HG03520 (cell line): ENCODE measurements around the gene SLAMF1.
"Not testable (repeated sequence)": the region's sequence is repeated elsewhere in the genome, so short reads cannot be mapped to it uniquely, and the experiment has no call there.

Source experiments
- ATAC-seq: cut with Tn5 transposase; IDR thresholded peaks from one replicate; pipeline ENCODE4 v1.9.1; 2021; ENCODE audit warnings: mild to moderate bottlenecking, moderate library complexity; ENCODE audit not compliant: unreplicated experiment

SLAMF1 gene

DNA sequence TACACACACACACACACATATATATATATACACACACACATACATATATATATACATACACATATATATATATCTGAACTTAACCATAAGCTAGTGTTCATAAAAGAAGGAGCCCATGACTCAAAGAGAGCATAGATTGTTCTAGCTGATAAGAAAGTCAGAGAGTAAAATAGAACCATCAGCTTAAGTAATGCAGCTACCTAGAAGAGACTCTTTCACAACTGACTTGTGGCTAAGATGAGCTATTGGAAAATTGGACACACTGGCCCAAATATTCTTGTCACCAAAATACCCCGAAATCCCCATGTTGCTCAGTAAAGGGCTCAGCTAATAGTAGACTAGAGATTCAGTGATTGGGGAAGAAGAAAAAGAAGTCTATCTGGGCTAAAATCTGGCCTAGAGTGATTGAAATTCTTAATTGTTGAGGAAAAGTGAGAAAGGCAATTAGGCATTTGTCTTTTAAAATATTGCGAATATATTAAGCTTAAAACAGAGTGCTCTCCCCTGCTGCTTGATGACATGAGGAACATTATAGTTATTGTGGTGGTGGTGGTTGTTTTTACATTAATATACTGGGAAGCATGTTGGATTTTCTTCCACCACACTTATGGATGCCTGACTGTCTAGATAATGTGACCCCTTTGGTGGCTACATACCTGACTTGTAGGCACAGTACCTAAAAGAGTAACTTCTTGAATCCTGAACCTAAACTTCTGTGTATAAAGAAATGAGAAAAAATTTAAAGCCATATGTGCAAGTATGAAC, 6.3 kb downstream of the SLAMF1 start:
- no peak for ATAC-seq

DNA sequence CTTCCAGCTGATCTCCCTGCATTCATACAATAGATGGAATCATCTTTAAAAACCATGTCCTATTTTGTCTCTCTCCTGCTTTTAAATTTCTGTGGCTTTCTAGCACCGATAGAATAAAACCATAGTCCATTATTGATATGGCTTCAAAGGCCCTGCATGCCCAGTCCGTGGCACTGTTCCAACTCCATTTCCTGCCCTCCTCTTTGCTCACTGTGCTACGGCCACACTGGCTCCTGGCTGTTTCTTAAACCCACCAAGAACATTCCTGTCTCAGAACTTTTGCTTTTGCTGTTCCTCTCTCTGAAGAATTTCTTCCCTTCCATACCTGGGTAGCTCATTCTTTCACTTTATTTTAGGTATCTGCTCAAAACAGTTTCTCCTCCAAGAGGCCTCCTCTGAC, 7.2 kb downstream of the SLAMF1 start:
- no peak for ATAC-seq

DNA sequence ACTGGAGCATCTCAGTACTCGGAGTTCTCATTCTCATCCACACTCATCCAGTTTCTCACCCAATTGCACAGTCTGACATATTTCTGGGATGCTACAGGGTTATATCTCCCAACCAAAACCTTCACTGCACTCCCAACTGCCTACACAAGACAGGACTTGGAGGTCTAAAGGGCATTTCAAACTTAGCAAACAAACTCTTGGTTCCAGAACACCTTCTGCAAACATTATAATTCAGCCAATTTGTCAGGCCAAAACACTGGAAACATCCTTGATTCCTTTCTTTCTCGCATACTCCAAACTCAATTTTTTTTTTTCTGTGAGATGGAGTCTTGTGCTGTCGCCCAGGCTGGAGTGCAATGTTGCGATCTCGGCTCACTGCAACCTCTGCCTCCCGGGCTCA, 7.9 kb downstream of the SLAMF1 start:
- no peak for ATAC-seq

DNA sequence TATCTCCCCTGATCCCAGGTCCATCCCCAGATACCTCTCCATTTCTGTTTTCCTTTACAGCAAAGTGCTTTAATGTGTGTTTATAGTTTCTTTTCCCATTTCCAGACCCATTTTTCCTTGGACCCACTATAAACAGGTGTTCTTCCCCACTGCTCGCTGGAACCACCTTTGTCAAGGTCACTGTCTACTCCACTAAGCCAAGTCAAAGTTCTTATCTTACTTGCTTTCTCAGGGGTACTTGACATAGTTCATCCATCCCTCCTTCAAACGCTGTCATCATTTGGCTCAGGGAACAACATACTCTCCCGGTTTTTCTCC, 8.3 kb downstream of the SLAMF1 start:
- no peak for ATAC-seq

DNA sequence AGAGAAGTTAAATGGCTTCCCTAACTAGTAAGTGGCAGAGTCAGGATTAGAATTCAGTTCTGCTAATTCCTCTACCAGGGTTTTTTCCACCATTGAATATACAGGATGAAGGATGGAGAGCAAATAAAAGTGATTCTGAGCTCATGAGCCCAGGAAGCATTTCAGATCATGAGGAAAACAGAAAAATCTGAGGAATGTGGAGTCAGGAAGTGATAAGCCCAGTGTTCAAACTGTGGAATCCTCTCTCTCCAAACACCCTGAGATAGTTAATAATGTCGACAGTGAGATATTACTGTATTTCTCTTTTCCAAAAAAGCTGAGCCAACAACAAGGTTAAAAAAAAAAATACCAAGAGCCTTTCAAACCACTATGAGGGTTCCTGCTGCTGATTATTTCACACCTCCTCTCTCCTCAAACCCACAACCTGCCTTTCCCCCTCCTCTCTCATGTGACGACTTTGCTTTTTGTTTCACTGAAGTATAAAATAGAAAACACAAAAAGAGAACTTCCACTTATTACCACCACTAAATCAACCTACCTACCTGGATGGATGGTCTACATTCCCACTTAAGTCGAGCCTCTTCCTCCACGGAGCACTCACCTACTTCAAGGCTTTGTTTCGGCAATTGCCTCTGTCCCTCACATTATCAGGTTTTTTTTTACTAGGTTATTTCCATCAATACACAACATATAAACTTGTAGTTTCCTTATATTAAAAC, 8.9 kb downstream of the SLAMF1 start:
- ATAC-seq, result no peak

DNA sequence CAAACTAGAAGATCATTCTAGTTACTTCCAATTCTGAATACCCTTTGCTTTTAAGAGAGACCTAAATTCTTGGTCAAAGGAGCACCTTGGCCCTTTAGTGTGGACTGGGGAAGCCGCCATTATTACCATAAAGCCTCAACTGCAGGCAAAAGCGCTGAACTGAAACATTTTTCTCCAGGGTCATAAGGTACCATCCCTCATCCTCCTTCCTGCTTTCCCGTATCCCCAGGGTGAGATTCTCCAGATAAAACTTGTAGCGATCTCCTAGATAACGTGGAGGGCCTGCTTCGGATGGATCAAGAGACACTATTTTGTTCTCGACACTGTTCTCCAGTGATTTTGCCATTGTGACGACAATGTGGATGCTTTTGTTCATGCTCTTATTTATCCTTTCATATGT, 9.8 kb downstream of the SLAMF1 start:
- no peak for ATAC-seq

DNA sequence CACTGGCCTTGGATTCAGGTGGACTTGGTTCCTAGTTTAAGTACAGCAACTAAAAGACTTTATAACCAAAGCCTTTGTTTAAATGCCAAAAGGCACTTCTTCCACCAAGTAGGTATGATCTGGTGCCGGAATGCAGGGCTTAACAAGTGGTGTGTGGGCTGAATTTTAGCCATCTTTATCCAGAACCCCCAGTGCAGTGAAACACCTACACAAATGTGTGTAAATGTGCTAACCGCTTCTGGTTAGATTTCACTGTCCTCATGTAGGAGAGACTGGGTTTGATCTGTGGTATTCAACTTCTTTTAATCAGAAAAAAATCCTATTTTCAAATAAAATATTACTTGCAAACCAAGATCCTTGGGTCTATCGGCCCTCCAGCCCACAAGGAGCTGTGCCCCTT, 10.3 kb downstream of the SLAMF1 start:
- no peak for ATAC-seq

DNA sequence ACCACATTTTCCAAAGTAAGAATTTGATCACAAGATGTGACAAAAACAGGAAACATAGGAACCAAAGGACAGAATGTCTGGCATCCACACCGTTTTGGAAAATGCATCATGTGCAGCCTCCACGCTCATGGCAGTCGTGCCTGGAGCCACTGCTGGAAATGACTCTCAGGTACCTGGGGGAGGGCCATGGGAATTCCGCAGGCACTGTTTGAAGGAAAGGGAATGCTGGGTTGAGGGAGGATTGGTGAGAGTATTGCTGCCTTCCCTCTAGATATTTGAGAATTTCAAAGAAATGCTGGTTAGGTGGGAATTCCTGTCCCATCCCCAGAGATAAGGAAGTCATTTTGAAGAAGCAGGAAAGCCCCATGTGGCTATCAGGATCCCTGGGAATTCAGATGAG, 10.8 kb downstream of the SLAMF1 start:
- no peak for ATAC-seq

DNA sequence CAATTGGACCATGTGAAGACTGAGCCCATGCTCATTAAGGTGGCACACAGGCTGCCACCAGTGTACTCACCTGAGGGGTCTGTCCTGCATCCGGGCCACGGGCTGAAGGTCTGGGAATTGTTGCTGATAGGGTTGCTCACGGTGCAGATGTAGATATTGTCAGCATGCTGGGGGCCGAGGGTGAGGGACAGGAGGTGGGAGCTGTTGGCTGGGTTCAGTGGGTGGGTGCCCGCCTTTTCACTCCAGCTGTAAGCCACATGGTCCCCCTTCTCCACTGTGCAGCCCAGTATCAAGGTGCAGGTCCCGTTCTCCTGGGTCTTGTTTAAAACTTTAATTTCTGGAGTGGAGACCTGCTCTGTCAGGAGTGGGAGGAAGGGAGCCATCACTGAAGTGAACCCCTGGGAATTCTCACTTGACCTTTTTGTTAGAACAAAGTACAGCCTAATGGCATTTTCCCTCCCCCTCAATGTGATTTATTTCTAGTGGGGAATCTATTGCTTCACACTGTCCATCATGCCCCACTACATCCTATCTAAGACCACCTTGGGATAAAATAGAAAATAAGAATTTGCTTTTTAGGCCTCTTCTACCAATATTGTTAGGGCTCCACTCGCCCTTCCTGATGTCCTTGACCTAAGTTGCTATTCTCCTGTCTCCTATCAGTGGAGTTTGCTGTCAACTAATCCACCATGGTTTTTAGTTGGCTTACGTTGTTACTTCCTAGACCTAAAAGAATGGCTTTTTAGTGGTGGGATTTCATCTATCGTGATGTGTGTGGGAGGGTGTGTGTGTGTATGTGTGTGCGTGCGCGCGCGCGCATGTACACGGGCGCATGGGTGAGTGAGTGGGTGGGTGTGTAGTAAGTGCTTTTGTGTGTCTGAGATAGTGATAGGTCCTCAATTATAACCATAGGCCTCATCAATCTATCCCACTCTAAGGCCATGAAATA, 12.0 kb downstream of the SLAMF1 start:
- no peak for ATAC-seq

DNA sequence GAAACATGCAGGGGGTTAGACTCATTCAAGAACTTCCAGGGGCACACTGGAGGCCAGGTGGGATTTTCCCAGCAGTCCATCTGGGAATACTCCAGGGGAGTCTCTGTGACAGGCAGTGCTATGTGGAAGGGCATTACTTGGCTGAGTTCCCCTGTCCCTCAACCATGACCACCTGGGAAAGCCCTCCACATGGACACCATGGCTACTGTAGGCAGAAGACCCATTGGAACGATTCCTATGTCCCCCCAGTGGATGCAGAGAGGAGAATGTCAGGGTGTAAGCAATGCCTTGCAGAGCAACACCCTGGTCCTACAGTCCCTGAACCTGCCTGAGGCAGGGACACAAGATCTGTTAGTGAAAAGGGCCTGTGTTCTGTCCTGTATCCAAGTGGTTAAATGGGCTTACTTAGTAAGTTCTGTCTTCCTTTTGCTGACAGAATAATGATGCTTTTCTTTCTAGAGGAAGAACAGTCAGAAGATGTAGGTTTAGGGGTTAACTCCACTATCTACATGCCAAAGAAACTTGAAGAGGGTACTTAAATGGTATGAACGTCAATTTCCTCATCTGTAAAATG, 13.4 kb downstream of the SLAMF1 start:
- ATAC-seq, result no peak

DNA sequence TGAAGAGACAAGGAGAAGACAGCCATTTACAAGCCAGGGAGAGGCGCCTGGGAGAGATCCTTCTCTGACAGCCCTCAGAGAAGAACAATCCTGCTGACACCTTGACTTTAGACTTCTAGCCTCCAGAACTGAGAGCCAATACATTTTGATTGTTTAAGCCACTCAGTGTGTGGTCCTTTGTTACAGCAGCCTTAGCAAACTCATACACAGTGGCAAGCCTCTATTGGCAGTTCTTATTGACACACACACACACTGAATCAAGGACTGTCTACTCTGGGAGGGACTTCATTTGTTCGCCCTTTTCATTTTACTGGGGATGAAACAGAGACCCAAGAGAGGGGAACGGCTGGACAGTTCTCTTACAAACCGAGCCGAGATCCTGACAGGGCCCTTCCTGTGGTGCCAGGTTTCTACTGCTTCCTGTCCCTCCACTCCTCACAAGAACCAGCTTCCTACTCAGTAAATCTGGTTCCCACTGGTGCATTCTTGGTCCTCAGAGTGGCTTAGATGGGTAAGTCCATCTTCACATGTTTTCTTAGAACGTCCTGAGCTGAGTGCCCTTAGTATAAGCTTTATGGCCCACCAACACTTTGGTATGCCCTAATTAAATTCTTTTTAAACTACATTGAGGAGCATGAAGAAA, 14.7 kb downstream of the SLAMF1 start:
- ATAC-seq, result no peak

DNA sequence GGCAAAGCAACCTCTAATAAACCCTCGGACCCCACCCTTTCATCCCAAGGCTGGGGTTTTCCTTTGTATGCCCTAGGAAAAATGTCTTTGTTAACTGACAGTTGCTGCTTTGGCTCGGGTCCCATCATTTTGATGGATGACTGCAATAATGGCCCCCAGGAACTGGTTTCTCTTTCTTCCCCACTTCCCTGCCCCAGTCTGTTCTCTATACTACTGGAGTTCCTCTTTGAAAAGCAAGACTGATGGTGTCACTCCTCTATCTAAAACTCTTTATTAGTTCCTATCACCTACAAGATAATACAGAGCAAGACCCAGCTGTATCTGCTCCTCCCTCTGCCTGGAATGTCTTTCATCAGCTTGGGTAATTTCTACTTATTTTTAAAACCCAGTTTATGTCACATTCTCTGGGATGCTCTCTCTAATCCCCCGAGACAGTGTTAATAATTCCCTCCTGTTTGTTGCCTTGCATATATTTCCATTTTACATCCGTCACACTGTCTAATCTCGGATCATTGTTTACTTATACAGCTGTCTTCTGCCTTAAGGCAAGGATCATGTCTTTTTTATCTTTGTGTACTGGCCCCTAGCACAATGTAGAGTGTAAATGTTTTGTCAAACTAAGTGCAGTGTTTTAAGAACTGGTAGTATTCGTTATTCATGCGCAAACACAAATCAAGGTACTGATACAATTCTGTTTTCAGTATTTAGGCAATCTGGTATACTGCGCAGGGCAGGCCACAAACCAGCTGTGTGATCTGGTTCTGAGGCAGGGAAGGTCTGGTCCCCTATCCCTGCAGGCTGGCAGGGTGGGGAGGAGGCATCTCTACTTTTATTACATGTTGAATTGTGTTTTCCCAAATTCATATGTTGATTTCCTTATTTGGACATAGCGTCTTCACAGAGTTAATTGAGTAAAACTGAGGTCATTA, 16.1 kb downstream of the SLAMF1 start:
- ATAC-seq, result no peak

DNA sequence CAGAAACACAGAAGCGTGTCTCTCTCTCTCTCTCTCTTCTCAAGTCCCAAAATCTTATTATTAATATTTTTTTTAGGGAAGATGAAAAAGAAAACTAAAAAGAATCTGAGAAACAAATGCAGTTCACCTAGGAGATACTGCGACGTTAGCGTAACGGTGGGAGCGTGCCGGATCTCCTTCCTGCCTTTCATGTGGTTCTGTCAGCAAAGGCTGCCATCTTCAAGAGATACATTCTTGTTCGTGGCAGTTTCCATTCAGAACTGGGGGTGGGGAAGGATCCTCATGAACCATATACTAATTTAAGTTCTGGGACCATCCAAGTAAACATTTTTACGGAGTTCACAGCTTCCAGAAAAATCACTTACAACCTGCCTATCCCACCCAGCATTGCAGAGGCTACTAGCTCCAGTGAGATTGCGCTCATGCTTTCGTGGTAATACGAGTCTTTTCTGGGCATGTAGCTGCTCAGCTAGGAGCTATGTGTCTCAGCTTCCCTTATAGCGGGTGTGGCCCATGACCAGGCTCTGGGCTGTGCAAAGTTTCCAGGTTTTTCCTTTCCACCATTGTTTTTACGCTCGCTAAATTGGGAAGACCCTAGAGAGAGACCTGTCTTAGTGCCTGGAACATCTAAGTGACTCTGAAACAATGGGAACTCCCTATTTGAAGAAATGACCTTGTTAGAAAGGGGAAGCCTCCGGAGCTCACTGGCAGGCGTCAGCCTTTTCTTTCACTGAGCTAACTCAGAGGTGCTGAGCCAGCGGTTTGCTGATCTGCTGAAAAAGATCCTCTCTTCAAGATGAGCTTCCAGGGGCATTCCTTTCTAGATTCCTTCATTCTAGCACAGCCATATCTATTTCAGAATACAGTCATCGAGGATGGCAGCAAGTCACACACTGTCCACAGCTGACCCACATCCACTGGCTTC, 17.3 kb downstream of the SLAMF1 start:
- ATAC-seq, result no peak

DNA sequence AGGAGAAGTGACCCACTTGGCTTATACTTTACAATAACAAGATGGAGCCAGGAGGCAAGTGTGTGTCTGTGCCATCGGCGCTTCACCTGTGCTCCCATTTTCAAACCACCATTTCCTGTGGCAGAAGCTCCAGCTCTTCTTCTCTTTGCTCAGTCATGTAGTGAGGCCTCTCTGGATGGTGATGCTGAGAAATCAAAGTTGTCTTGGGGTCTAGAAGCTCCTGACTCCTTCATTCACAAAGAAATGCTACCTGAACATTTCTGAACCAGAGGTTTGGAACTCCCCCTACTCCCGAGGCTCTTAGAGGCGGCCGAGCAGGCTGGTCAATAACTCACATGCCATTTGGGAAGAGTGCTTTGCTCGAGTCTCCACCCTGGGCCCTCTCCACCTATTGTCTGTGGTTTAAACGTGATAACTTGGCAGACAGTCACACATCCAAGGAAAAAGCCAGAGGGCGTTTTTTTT, 18.0 kb downstream of the SLAMF1 start:
- no peak for ATAC-seq

DNA sequence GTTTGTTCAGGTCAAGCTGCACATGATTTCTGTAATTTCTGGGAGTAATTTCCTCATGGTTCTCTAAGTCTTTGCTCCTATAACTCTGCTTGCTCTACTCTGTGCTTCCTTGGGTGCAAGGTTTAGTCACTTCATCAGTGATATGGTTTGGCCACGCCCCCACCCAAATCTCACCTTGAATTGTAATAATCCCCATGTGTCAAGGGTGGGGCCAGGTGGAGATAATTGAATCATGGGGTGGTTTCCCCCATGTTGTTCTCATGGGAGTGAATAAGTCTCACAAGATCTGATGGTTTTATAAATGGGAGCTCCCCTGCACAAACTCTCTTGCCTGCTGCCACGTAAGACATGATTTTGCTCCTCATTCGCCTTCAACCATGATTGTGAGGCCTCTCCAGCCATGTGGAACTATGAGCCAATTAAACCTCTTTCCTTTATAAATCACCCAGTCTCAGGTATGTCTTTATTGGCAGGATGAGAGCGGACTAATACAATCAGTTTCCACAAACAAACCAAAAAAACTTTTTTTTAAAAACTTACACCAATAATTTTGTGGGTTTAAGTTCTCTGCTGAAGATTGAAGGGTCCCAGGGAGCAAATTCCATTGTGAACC, 19.1 kb downstream of the SLAMF1 start:
- not testable (repeated sequence) for ATAC-seq

DNA sequence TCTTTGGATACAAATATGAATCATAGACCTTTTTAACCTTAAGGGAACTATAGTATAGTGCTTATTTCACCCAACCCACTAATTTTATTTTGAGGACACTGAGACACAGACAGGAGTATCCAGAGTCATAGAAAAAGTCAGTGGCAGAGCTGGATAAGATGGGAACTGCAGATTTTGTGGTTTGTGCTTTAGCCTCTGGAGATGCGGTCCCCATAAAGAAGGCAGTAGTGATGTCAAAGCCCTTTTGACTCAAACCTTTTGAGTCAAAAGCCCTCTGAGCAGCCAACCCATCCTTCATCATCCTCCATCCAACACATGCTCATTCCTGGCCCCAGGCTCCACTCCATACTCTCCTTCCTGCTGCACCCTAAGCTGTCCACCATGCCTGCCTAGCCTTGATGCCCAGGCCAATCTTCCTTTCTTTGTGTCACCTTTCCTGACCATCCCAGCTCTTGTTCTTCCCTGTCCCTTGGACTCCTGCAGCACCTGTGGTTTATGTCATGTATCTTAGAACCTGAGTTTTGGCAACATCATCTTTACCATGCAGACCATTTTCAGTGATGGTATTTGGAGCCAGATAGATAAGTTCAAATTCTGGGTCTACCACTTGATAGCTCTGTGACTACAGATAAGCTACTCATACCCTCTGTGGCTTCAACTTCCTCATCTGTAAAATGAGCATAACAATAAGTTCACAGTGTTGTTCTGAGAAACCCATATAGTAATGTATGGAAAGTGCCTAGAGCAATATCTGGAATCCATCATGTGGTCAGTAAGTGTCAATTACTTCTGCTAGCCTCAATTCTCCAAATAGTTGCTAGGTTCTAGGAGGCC, 20.1 kb downstream of the SLAMF1 start:
- no peak for ATAC-seq
